Neuron (in vitro differentiated cells): ENCODE measurements around the gene IKBIP.
"Not testable (repeated sequence)": the region's sequence is repeated elsewhere in the genome, so short reads cannot be mapped to it uniquely, and the experiment has no call there.

ENCODE experiments used
- H2AFZ ChIP-seq: one replicate; pipeline ENCODE4 v1.6.1; 2013; ENCODE audit warnings: low read depth, mild to moderate bottlenecking, inconsistent platforms, low read length, moderate library complexity
- H3K27me3 ChIP-seq: one replicate; pipeline ENCODE4 v1.6.1; 2013; ENCODE audit warnings: low read length; ENCODE audit not compliant: insufficient read depth
- H3K36me3 ChIP-seq: one replicate; pipeline ENCODE4 v1.6.1; 2013; ENCODE audit warnings: low read length; ENCODE audit not compliant: insufficient read depth
- H3K4me1 ChIP-seq: one replicate; pipeline ENCODE4 v1.6.1; 2013; ENCODE audit warnings: low read length; ENCODE audit not compliant: insufficient read depth
- H3K4me3 ChIP-seq: 2 replicates; pipeline ENCODE4 v1.5.1; 2013; ENCODE audit warnings: mild to moderate bottlenecking, low read length, moderate library complexity
- H3K9me3 ChIP-seq: one replicate; pipeline ENCODE4 v1.6.1; 2013; ENCODE audit warnings: low read length

IKBIP gene

DNA sequence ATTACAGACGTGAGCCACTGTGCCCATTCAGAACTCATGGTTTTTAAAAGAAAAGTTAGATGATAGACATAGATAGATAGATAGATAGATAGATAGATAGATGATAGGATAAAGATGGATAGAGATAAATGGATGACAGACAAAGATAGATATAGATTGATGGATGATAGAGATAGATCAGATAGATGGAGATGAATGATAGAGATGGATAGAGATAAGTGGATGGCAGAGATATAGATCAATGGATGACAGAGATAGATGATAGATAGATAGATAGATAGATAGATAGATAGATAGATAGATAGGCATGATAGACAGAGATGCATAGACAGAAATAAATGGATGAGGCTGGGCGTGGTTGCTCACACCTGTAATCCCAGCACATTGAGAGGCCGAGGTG is 64.8 kb downstream of the IKBIP start:
- no peaks in the 10 kb centered on the region for H3K27me3 ChIP-seq
- H3K9me3 ChIP-seq, result no peaks in the 10 kb centered on the region
- no peak overlapping the region for H3K4me3 ChIP-seq
- no peaks in the 10 kb centered on the region for H3K4me1 ChIP-seq
- H2AFZ ChIP-seq, result no peak overlapping the region
- H3K36me3 ChIP-seq, result no peaks in the 10 kb centered on the region

DNA sequence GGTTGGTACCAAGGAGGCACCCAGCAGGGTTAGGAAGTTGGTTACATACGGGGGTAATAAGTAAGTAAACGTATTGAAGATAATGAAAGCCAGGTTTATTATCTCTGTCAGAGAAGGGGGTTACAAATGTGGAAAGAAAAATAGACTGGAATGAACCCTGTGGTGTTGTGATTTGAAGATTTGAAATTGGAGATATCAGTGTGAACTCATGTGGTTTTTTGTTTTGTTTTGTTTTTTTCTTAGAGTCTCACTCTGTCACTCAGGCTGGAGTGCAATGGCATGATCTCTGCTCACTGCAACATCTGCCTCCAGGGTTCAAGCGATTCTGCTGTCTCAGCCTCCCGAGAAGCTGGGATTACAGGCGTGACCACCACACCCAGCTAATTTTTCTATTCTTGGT is 65.2 kb downstream of the IKBIP start:
- Histone ChIP-seq H3K9me3 (no peaks in the 10 kb centered on the region), H3K4me3 (no peak overlapping the region)

DNA sequence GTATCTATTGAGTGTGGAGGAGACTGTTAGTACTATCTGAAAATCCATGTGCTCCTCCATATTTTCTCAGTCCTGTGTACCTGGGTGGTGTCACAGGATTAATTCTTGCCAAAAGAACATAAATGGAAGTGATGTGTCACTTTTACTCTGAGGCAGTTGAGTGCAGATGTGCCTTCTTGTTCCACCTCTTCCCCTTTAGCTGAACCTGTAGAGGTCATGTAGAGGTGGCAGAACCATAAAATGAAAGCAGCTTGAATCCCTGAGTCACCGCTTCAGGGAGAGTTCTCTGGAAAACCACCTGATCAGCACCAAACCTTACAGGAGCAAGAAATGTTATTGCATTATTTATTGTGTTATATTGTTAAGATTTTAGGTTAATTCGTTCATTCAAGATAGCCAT is 65.8 kb downstream of the IKBIP start:
- Histone ChIP-seq H3K4me3 (no peak overlapping the region), H3K27me3 (no peaks in the 10 kb centered on the region), H3K9me3 (no peaks in the 10 kb centered on the region), H2AFZ (no peak overlapping the region), H3K36me3 (no peaks in the 10 kb centered on the region), H3K4me1 (no peaks in the 10 kb centered on the region)

More for the DNA sequence above, 65.2 kb downstream of the IKBIP start:
- Histone ChIP-seq H3K27me3 (no peaks in the 10 kb centered on the region), H3K36me3 (no peaks in the 10 kb centered on the region), H2AFZ (no peak overlapping the region), H3K4me1 (no peaks in the 10 kb centered on the region)

DNA sequence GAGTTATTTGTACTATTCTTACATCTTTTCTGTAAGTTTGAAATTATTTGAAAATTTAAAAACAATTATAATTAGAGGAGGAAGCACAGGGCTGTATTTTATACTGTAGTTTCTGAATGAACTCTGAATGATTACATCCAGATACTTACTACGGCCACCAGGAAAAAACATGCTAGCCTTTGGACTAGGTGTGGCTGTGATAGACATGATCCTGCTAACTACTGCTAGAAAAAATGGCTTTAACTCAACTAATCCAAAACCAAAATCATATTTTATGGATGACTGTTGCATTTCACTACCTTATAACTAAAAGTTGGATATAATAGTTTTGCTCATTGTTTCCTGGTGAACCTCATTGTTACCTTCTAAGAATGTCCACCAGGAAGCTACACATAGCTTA is 66.2 kb downstream of the IKBIP start:
- no peaks in the 10 kb centered on the region for H3K36me3 ChIP-seq
- H3K4me1 ChIP-seq, result no peaks in the 10 kb centered on the region
- no peak overlapping the region for H3K4me3 ChIP-seq
- no peaks in the 10 kb centered on the region for H3K27me3 ChIP-seq
- no peak overlapping the region for H2AFZ ChIP-seq
- no peaks in the 10 kb centered on the region for H3K9me3 ChIP-seq

DNA sequence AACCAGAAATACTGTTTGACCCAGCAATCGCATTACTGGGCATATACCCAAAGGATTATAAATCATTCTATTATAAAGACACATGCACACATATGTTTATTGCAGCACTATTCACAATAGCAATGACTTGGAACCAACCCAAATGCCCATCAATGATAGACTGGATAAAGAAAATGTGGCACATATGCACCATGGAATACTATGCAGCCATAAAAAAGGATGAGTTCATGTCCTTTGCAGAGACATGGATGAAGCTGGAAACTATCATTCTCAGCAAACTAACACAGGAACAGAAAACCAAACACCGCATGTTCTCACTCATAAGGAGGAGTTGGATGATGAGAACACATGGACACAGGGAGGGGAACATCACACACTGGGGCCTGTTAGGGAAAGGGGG is 67.8 kb downstream of the IKBIP start:
- not testable (repeated sequence) for H2AFZ ChIP-seq, H3K27me3 ChIP-seq, H3K36me3 ChIP-seq, H3K9me3 ChIP-seq, H3K4me1 ChIP-seq, H3K4me3 ChIP-seq

DNA sequence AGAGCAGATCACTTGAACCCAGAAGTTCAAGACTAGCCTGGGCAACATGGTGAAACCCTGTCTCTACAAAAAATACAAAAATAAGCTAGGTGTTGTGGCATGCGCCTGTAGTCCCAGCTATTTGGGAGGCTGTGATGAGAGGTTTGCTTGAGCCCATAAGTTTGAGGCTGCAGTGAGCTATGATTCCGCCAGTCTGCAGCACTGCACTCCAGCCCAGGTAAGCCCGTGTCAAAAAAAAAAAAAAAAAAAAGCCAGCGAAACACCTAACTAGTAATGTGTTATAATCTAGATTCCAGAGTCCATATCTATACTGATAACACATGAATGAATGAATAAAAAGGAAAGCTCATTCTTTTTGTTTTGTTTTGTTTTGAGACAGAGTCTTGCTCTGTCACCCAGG is 69.6 kb downstream of the IKBIP start:
- H3K4me1 ChIP-seq, result no peaks in the 10 kb centered on the region
- no peaks in the 10 kb centered on the region for H3K27me3 ChIP-seq
- H3K36me3 ChIP-seq, result no peaks in the 10 kb centered on the region
- H3K4me3 ChIP-seq, result no peak overlapping the region
- H2AFZ ChIP-seq, result no peak overlapping the region
- no peaks in the 10 kb centered on the region for H3K9me3 ChIP-seq
